Duodenal mucosa (tissue), 2 donors: ENCODE results near the gene SIL1.
"Not testable (repeated sequence)": the region's sequence is repeated elsewhere in the genome, so short reads cannot be mapped to it uniquely, and the experiment has no call there.

Experiments
- H3K27ac ChIP-seq: one replicate; pipeline ENCODE4 v1.7.0; 2013; ENCODE audit warnings: low read depth, low read length
- H3K27me3 ChIP-seq, 2 donors: one replicate each; pipeline ENCODE4 v1.7.0; 2013; ENCODE audit warnings: low read length in 2 of 2, control low read depth in 1 of 2; ENCODE audit not compliant: insufficient read depth in 2 of 2, control insufficient read depth in 1 of 2
- H3K36me3 ChIP-seq, 2 donors: one replicate each; pipeline ENCODE4 v1.7.0; 2013; ENCODE audit warnings: low read length in 2 of 2, control low read depth in 1 of 2; ENCODE audit not compliant: insufficient read depth in 2 of 2, control insufficient read depth in 1 of 2
- H3K4me1 ChIP-seq, 2 donors: one replicate each; pipeline ENCODE4 v1.7.0; 2013; ENCODE audit warnings: low read length in 2 of 2, control low read depth in 1 of 2; ENCODE audit not compliant: insufficient read depth in 2 of 2, control insufficient read depth in 1 of 2
- H3K4me3 ChIP-seq, 2 donors: one replicate each; pipeline ENCODE4 v1.7.0; 2013; ENCODE audit warnings: low read length in 2 of 2, low read depth in 1 of 2
- H3K9ac ChIP-seq, 2 donors: one replicate each; pipeline ENCODE4 v1.7.0; 2013; ENCODE audit warnings: low read length in 2 of 2, low read depth in 1 of 2
- H3K9me3 ChIP-seq, 2 donors: one replicate each; pipeline ENCODE4 v1.7.0; 2013; ENCODE audit warnings: low read length in 2 of 2, control low read depth in 1 of 2; ENCODE audit not compliant: control insufficient read depth in 1 of 2

The SIL1 gene

DNA sequence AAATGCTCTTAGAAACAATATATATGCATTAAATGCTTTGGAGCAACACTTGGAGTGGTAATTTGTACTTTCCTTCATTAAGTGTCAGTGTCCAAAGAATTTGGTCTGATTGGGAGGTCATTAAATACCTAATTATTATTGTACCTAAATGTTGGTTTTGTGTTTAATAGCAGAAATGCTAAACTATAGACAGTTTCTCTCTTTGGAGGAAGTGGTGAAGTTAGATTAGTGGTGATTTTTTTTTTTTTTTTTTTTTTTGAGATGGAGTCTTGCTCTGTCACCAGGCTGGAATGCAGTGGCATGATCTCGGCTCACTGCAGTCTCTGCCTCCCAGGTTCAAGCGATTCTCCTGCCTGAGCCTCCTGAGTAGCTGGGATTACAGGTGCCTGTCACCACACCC is 276.8 kb downstream of the SIL1 start:
- not testable (repeated sequence) for H3K4me3 ChIP-seq, H3K27me3 ChIP-seq, H3K9me3 ChIP-seq, H3K9ac ChIP-seq, H3K27ac ChIP-seq, H3K4me1 ChIP-seq
- H3K36me3 ChIP-seq: peaks cover 26 to 47% of the 10 kb centered on the region in 2 donors

DNA sequence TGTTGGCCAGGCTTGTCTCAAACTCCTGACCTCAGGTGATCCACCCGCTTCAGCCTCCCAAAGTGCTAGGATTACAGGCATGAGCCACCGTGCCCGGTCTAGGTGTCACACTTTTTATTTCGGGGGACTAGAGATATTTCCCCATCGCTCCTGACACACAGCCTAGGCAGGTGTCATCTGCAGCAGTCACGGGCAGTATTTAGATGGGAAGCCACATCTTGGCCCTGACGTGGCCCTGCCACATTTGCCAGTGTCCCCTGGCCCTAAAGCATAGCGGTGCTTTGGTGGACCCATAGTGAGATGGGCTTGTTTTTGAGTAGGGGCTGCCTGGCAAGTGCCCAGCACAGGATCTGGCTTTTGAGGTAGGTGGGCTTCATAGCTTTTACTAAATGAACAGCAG is 278.0 kb downstream of the SIL1 start:
- H3K4me1 ChIP-seq: no peaks in the 10 kb centered on the region
- H3K9me3 ChIP-seq: no peaks in the 10 kb centered on the region
- no peaks in the 10 kb centered on the region for H3K27me3 ChIP-seq
- H3K9ac ChIP-seq: no peak overlapping the region
- H3K36me3 ChIP-seq: peaks cover 14 to 42% of the 10 kb centered on the region in 2 donors
- H3K27ac ChIP-seq: no peak overlapping the region
- H3K4me3 ChIP-seq: no peak overlapping the region

DNA sequence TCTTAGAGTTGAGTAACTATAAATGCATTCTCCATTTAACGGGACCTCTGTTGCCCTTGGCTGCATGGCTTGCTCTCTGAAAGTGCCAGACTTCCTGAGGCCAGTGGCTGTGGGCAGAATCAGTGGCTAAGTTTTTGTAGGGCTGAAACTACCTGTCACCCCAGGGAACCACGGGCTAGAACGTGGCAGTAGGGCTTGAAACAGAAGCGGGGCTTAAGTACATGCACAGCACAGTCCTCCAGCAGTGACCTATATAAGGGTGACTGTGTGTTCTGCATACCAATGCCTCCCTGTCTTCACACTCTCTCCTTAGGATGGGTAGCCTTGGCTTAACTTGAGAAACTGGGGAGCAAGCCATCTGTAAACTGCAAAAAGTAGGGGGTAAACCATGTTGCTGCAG is 279.5 kb downstream of the SIL1 start:
- no peak overlapping the region for H3K27ac ChIP-seq
- no peaks in the 10 kb centered on the region for H3K27me3 ChIP-seq
- no peak overlapping the region for H3K9ac ChIP-seq
- H3K4me1 ChIP-seq: no peaks in the 10 kb centered on the region
- peaks cover 5 to 40% of the 10 kb centered on the region in 2 donors for H3K36me3 ChIP-seq
- no peak overlapping the region for H3K4me3 ChIP-seq
- no peaks in the 10 kb centered on the region for H3K9me3 ChIP-seq

DNA sequence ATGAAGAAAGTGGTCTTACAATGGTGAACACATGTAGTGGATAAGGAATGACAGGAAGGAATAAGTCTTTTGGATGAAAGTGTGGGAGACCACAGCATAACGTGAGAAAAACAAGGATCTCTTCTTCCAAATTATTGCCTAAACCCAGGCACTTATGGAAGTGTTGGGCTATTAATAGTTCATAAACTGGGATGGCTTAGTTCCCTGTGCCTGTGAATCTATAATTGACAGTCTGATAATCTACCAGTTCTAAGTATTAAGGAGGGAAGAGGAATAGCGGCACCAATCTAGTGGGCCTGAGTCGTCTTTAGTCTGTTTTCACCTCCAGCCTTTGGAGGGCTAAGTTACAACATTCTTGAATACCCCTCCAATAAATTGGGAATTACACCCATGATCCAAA is 283.8 kb downstream of the SIL1 start:
- H3K9me3 ChIP-seq: no peaks in the 10 kb centered on the region
- no peaks in the 10 kb centered on the region for H3K4me1 ChIP-seq
- no peak overlapping the region for H3K9ac ChIP-seq
- H3K4me3 ChIP-seq: no peak overlapping the region
- peaks cover 5 to 46% of the 10 kb centered on the region in 2 donors for H3K36me3 ChIP-seq
- H3K27ac ChIP-seq: no peak overlapping the region
- H3K27me3 ChIP-seq: no peaks in the 10 kb centered on the region

DNA sequence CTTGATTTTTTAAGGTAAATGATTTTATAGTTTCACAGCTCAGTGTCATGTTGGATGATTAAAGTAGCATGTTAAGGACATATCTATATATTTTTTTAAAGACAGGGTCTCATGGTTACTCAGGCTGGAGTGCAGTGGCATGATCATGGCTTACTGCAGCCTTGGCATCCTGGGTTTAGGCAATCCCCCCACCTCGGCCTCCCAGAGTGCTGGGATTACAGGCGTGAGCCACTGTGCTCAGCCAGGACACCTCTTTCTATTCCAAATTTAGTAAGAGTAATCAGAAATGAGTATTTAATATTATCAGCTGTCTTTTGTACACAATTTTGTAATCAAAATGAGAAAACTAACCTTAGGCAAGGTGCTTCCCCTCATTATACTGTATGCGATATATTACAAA is 284.4 kb downstream of the SIL1 start:
- no peak overlapping the region for H3K9ac ChIP-seq
- H3K27ac ChIP-seq: no peak overlapping the region
- H3K4me3 ChIP-seq: no peak overlapping the region
- no peaks in the 10 kb centered on the region for H3K9me3 ChIP-seq
- H3K27me3 ChIP-seq: no peaks in the 10 kb centered on the region
- H3K4me1 ChIP-seq: no peaks in the 10 kb centered on the region
- H3K36me3 ChIP-seq: peaks cover 4 to 43% of the 10 kb centered on the region in 2 donors

- no peak overlapping the region for H3K4me3 ChIP-seq
- no peaks in the 10 kb centered on the region for H3K4me1 ChIP-seq
- no peaks in the 10 kb centered on the region for H3K9me3 ChIP-seq
- no peak overlapping the region for H3K9ac ChIP-seq
- H3K27me3 ChIP-seq: no peaks in the 10 kb centered on the region
- H3K27ac ChIP-seq: no peak overlapping the region
- peaks cover 4 to 38% of the 10 kb centered on the region in 2 donors for H3K36me3 ChIP-seq
Observed at GRCh38 chr5:138912093-138912492, 286.1 kb downstream of the SIL1 start.

GRCh38 chr5:138911441-138911840 is 286.7 kb downstream of the SIL1 start:
- Histone ChIP-seq H3K27me3 (no peaks in the 10 kb centered on the region), H3K4me1 (no peaks in the 10 kb centered on the region), H3K36me3 (peaks cover 4 to 42% of the 10 kb centered on the region in 2 donors), H3K9me3 (no peaks in the 10 kb centered on the region), H3K9ac (no peak overlapping the region), H3K27ac (no peak overlapping the region), H3K4me3 (no peak overlapping the region)

DNA sequence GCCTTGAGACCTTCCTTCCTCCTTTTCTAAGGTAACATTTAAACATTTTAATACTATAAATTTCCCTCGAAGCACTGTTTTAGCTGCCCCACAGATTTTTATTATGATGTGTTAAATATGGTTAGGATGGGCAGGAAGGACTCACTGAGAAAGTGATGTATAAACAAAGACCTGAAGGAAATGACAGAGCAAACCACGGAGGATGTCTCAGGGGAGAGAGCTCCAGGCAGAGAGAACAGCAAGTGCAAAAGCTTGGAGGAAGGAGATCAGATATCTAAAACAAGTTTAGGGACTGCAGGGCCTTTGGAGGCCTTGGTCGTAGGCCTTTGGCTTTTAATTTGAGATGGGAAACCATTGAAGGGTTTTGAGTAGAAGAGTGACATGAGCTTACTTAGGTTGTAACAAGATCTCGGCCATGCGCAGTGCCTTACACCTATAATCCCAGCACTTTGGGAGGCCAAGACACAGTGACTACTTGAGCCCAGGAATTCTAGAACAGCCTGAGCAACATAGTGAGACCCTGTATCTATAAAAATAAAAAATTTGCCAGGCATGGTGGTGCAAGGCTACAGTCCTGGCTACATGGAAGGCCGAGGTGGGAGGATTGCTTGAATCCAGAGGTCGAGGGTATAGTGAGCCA is 287.5 kb downstream of the SIL1 start:
- H3K4me3 ChIP-seq: no peak overlapping the region
- H3K9me3 ChIP-seq: no peaks in the 10 kb centered on the region
- H3K27ac ChIP-seq: no peak overlapping the region
- peaks cover 4 to 47% of the 10 kb centered on the region in 2 donors for H3K36me3 ChIP-seq
- no peak overlapping the region for H3K9ac ChIP-seq
- H3K27me3 ChIP-seq: no peaks in the 10 kb centered on the region
- H3K4me1 ChIP-seq: no peaks in the 10 kb centered on the region

- Histone ChIP-seq H3K4me1 (no peaks in the 10 kb centered on the region), H3K36me3 (peaks cover 11 to 48% of the 10 kb centered on the region in 2 donors), H3K9me3 (no peaks in the 10 kb centered on the region), H3K27ac (no peak overlapping the region), H3K4me3 (no peak overlapping the region), H3K27me3 (no peaks in the 10 kb centered on the region), H3K9ac (no peak overlapping the region)
Observed at GRCh38 chr5:138909734-138910133, 288.4 kb downstream of the SIL1 start.

GRCh38 chr5:138905541-138905940 is 292.6 kb downstream of the SIL1 start:
- Histone ChIP-seq H3K4me3 (no peak overlapping the region), H3K27me3 (no peaks in the 10 kb centered on the region), H3K27ac (no peak overlapping the region), H3K9ac (no peak overlapping the region), H3K4me1 (peaks cover 0 to 7% of the 10 kb centered on the region in 2 donors), H3K36me3 (peaks cover 21 to 49% of the 10 kb centered on the region in 2 donors), H3K9me3 (no peaks in the 10 kb centered on the region)
